ENCODE results near the gene CELF6.

DNA sequence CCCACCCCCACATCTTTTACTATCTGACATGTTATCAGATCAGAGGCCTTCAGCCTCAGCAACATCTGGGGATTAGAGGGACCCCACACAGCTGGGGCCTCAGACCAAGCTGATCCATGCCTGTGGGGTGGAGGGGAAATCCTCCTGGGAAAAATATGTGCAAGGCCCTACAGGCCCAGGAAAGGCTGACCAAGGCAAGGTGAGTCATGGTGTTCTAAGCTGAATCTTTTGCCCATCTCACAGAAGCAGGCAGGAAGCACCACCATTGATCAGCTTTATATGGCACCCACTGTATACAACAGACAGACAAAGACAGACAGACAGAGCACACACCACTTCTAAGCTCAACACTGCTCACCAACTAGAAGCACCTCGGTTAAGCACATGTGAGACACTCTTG, 35.2 kb downstream of the CELF6 start:
- TF ChIP-seq, protein P1, sequence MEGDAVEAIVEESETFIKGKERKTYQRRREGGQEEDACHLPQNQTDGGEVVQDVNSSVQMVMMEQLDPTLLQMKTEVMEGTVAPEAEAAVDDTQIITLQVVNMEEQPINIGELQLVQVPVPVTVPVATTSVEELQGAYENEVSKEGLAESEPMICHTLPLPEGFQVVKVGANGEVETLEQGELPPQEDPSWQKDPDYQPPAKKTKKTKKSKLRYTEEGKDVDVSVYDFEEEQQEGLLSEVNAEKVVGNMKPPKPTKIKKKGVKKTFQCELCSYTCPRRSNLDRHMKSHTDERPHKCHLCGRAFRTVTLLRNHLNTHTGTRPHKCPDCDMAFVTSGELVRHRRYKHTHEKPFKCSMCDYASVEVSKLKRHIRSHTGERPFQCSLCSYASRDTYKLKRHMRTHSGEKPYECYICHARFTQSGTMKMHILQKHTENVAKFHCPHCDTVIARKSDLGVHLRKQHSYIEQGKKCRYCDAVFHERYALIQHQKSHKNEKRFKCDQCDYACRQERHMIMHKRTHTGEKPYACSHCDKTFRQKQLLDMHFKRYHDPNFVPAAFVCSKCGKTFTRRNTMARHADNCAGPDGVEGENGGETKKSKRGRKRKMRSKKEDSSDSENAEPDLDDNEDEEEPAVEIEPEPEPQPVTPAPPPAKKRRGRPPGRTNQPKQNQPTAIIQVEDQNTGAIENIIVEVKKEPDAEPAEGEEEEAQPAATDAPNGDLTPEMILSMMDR (conservative IDR thresholded peaks at IDR 0.05; ENCODE audit: low read length), result no peak
- TF ChIP-seq EZH2phosphoT487 (IDR thresholded peaks at IDR 0.05; ENCODE audit: borderline replicate concordance), result no peak
